H9 (cell line): ENCODE results near the gene DDO. TPM values are rescaled to one million over a fixed set of nuclear protein-coding genes. Genes with fewer than 3 reads are reported as not detected.

Experiments used
- DNase-seq: peaks from one replicate; pipeline ENCODE4 v3.0.0-alpha.2; 2017
- H2AFZ ChIP-seq: one replicate; pipeline ENCODE4 v1.6.1; 2013; ENCODE audit warnings: mild to moderate bottlenecking, low read length, control low read depth, moderate library complexity
- H2AK5ac ChIP-seq: 2 replicates; pipeline ENCODE4 v1.6.1; 2013; ENCODE audit warnings: low read length, control low read depth, mixed read lengths; ENCODE audit not compliant: insufficient read length
- H2BK120ac ChIP-seq: one replicate; pipeline ENCODE4 v1.6.1; 2013; ENCODE audit warnings: low read depth, mild to moderate bottlenecking, low read length, control low read depth, inconsistent platforms; ENCODE audit not compliant: poor library complexity, severe bottlenecking
- H2BK12ac ChIP-seq: 2 replicates; pipeline ENCODE4 v1.6.1; 2013; ENCODE audit warnings: low read length, control low read depth, mixed read lengths, low read depth; ENCODE audit not compliant: insufficient read length
- H2BK15ac ChIP-seq: 2 replicates; pipeline ENCODE4 v1.6.1; 2013; ENCODE audit warnings: low read depth, low read length, control low read depth
- H2BK20ac ChIP-seq: one replicate; pipeline ENCODE4 v1.6.1; 2013; ENCODE audit warnings: low read depth, mild to moderate bottlenecking, low read length, control low read depth, inconsistent platforms; ENCODE audit not compliant: poor library complexity, severe bottlenecking
- H2BK5ac ChIP-seq: 2 replicates; pipeline ENCODE4 v1.6.1; 2013; ENCODE audit warnings: low read length, control low read depth, mixed read lengths; ENCODE audit not compliant: insufficient read length
- H3K14ac ChIP-seq: 2 replicates; pipeline ENCODE4 v1.6.1; 2013; ENCODE audit warnings: low read length, control low read depth; ENCODE audit not compliant: insufficient read depth
- H3K18ac ChIP-seq: 2 replicates; pipeline ENCODE4 v1.6.1; 2013; ENCODE audit warnings: low read depth, mild to moderate bottlenecking, mixed read lengths, low read length, control low read depth; ENCODE audit not compliant: insufficient read length
- H3K23ac ChIP-seq: 2 replicates; pipeline ENCODE4 v1.6.1; 2013; ENCODE audit warnings: low read length, control low read depth, mixed read lengths, low read depth; ENCODE audit not compliant: insufficient read length
- H3K23me2 ChIP-seq: 2 replicates; pipeline ENCODE4 v1.6.1; 2013; ENCODE audit warnings: low read depth, mild to moderate bottlenecking, mixed read lengths, low read length, control low read depth; ENCODE audit not compliant: insufficient read length, poor library complexity, severe bottlenecking
- H3K27ac ChIP-seq: 2 replicates; pipeline ENCODE4 v1.5.1; 2013; ENCODE audit warnings: low read length, control low read depth, mixed read lengths, low read depth; ENCODE audit not compliant: insufficient read length
- H3K27me3 ChIP-seq: 2 replicates; pipeline ENCODE4 v1.6.1; 2013; ENCODE audit warnings: low read length, control low read depth, inconsistent platforms; ENCODE audit not compliant: insufficient read depth
- H3K4ac ChIP-seq: 2 replicates; pipeline ENCODE4 v1.6.1; 2013; ENCODE audit warnings: low read depth, mild to moderate bottlenecking, control low read depth, inconsistent platforms, low read length, moderate library complexity
- H3K4me1 ChIP-seq: 2 replicates; pipeline ENCODE4 v1.6.1; 2013; ENCODE audit warnings: low read length, control low read depth, inconsistent platforms; ENCODE audit not compliant: insufficient read depth
- H3K4me2 ChIP-seq: 2 replicates; pipeline ENCODE4 v1.6.1; 2013; ENCODE audit warnings: low read length, control low read depth, mixed read lengths; ENCODE audit not compliant: insufficient read length, insufficient read depth
- H3K56ac ChIP-seq: 2 replicates; pipeline ENCODE4 v1.6.1; 2013; ENCODE audit warnings: low read depth, mild to moderate bottlenecking, mixed read lengths, low read length, control low read depth; ENCODE audit not compliant: insufficient read length
- H3K79me1 ChIP-seq: 2 replicates; pipeline ENCODE4 v1.6.1; 2013; ENCODE audit warnings: low read depth, mild to moderate bottlenecking, moderate library complexity, low read length, control low read depth, inconsistent platforms; ENCODE audit not compliant: insufficient read depth, poor library complexity, severe bottlenecking
- H3K79me2 ChIP-seq: 2 replicates; pipeline ENCODE4 v1.6.1; 2013; ENCODE audit warnings: low read length, control low read depth, inconsistent platforms; ENCODE audit not compliant: insufficient read depth
- H3K9ac ChIP-seq: 2 replicates; pipeline ENCODE4 v1.6.1; 2013; ENCODE audit warnings: low read length, control low read depth, mixed read lengths; ENCODE audit not compliant: insufficient read length; ENCODE audit errors: extremely low read depth
- H3K9me3 ChIP-seq: one replicate; pipeline ENCODE4 v1.6.1; 2013; ENCODE audit warnings: low read depth, low read length, inconsistent platforms; ENCODE audit not compliant: control insufficient read depth
- H3T11ph ChIP-seq: one replicate; pipeline ENCODE4 v1.6.1; 2013; ENCODE audit warnings: mild to moderate bottlenecking, low read length, control low read depth, inconsistent platforms
- H4K20me1 ChIP-seq: one replicate; pipeline ENCODE4 v1.6.1; 2013; ENCODE audit not compliant: control insufficient read depth, insufficient read length, insufficient read depth
- H4K5ac ChIP-seq: 2 replicates; pipeline ENCODE4 v1.6.1; 2013; ENCODE audit warnings: low read depth, mild to moderate bottlenecking, mixed read lengths, low read length, control low read depth; ENCODE audit not compliant: insufficient read length
- H4K8ac ChIP-seq: replicated peaks from 2 replicates; pipeline ENCODE4 v1.6.1; 2013; ENCODE audit warnings: low read length, control low read depth, mixed read lengths, low read depth; ENCODE audit not compliant: insufficient read length
- H4K91ac ChIP-seq: 2 replicates; pipeline ENCODE4 v1.6.1; 2013; ENCODE audit warnings: low read depth, mild to moderate bottlenecking, moderate library complexity, mixed read lengths, low read length, control low read depth; ENCODE audit not compliant: insufficient read length
- H3K27ac Mint-ChIP-seq, 3 experiments: 2 replicates in 2 of 3; 3 replicates in 1 of 3; pipeline ENCODE4 v1.8.0; 2020 to 2021; ENCODE audit warnings: mixed read lengths in 3 of 3, mild to moderate bottlenecking in 1 of 3, moderate library complexity in 1 of 3
- H3K27me3 Mint-ChIP-seq: 2 replicates; pipeline ENCODE4 v1.8.0; 2021; ENCODE audit warnings: low read depth, mild to moderate bottlenecking, moderate library complexity, mixed read lengths
- H3K36me3 Mint-ChIP-seq, 3 experiments: 2 replicates in 2 of 3; 3 replicates in 1 of 3; pipeline ENCODE4 v1.8.0; 2020 to 2021; ENCODE audit warnings: low read depth in 3 of 3, mixed read lengths in 3 of 3; ENCODE audit not compliant: insufficient read depth in 1 of 3
- H3K4me1 Mint-ChIP-seq, 2 experiments: 2 replicates each; pipeline ENCODE4 v1.8.0; 2020; ENCODE audit warnings: mixed read lengths in 2 of 2
- H3K4me3 Mint-ChIP-seq, 2 experiments: 2 replicates in 1 of 2; 3 replicates in 1 of 2; pipeline ENCODE4 v1.8.0; 2020 to 2021; ENCODE audit warnings: mild to moderate bottlenecking in 2 of 2, mixed read lengths in 2 of 2, moderate library complexity in 1 of 2
- H3K9me3 Mint-ChIP-seq, 2 experiments: 2 replicates in 1 of 2; 3 replicates in 1 of 2; pipeline ENCODE4 v1.8.0; 2020; ENCODE audit warnings: mild to moderate bottlenecking in 2 of 2, mixed read lengths in 2 of 2, moderate library complexity in 1 of 2
- CTCF ChIP-seq: fragments of 200-600 bp; sonication (generic); conservative IDR thresholded peaks from 3 replicates; pipeline ENCODE4 v1.8.0; 2021; ENCODE audit warnings: antibody characterized with exemption, mild to moderate bottlenecking
- WGBS: extraction: QIAGEN DNeasy Blood & Tissue Kit; methylation state at CpG from one replicate; pipeline ENCODE4 v1.1.7; 2013; ENCODE audit warnings: missing lambda C conversion rate, low lambda C conversion rate, mixed read lengths; ENCODE audit not compliant: insufficient read length; ENCODE audit errors: extremely low coverage; 5-methylcytosine and 5-hydroxymethylcytosine counted together
- total RNA-seq: library from RNA; stranded (reverse); gene quantifications from 2 replicates; pipeline ENCODE4 v1.2.1, GENCODE V29; 2021

The DDO gene
- total RNA-seq, 1 experiment from 2014 or later: not detected

- Histone ChIP-seq H3K23me2 (peaks cover 2% of the 10 kb centered on the region), H3K4me1 (peaks cover 7% of the 10 kb centered on the region; the same call in 1 of the 2 replicates), H2BK12ac (no peak within 1 kb of the TSS), H3K27me3 (peaks cover 16% of the 10 kb centered on the region; the same call in 1 of the 2 replicates), H3K9me3 (no peaks in the 10 kb centered on the region), H3K56ac (no peak within 1 kb of the TSS), H3K14ac (peak within 1 kb of the TSS; percentile 79; the same call in 1 of the 2 replicates), H3K23ac (no peak within 1 kb of the TSS), H4K8ac (no peak within 1 kb of the TSS), H2AK5ac (no peak within 1 kb of the TSS), H3K4ac (no peak within 1 kb of the TSS), H3K27ac (no peak within 1 kb of the TSS), H4K91ac (no peak within 1 kb of the TSS), H3T11ph (no peak within 1 kb of the TSS), H2BK15ac (no peak within 1 kb of the TSS), H3K4me2 (peak within 1 kb of the TSS; percentile 79), H4K5ac (no peak within 1 kb of the TSS), H2AFZ (no peak within 1 kb of the TSS), H3K79me1 (no peaks in the 10 kb centered on the region), H3K79me2 (no peaks in the 10 kb centered on the region), H3K18ac (peak within 1 kb of the TSS; percentile 15), H2BK5ac (no peak within 1 kb of the TSS), H2BK120ac (no peak within 1 kb of the TSS), H3K9ac (no peak within 1 kb of the TSS), H4K20me1 (no peaks in the 10 kb centered on the region), H2BK20ac (no peak within 1 kb of the TSS)
- Mint-ChIP-seq H3K27me3 (peaks cover 47% of the 10 kb centered on the region), H3K27ac (peak within 1 kb of the TSS in 1 of 3 experiments; percentile 7; a peak in 1 of 7 replicates), H3K4me1 (peaks cover 49 to 56% of the 10 kb centered on the region in 2 experiments), H3K4me3 (peak within 1 kb of the TSS; percentile 72 to 88), H3K9me3 (peaks cover 0 to 4% of the 10 kb centered on the region in 2 experiments; a peak in 3 of 5 replicates), H3K36me3 (no peaks in the 10 kb centered on the region)
- no CpG with 5 or more reads among the region's 107 CpGs for WGBS
- TF ChIP-seq CTCF: no peak
- peak; percentile 62 for DNase-seq
Measured at GRCh38 chr6:110357664-110358552, 57.5 kb downstream of the DDO start, which contains the start of gene METTL24. TSS of gene METTL24 (minus strand) at chr6:110358349. CDS start at chr6:110358272, 77 bp downstream.
